Epithelial cell of esophagus (primary cell): ENCODE results near the gene CRIP2.

Source experiments
- DNase-seq: peaks from one replicate; pipeline ENCODE4 v3.0.0; 2010; ENCODE audit warnings: low read depth
- H3K4me3 ChIP-seq: 2 replicates; pipeline ENCODE4 v1.5.1; 2011; ENCODE audit warnings: mild to moderate bottlenecking, low read length, control low read depth
- CTCF ChIP-seq: IDR thresholded peaks from 2 replicates; pipeline ENCODE4 v1.5.1; 2011; ENCODE audit warnings: low read depth, mild to moderate bottlenecking, low read length, control low read depth, inconsistent platforms; ENCODE audit not compliant: insufficient read depth; ENCODE audit errors: missing control alignments

The CRIP2 gene

GRCh38 chr14:105488781-105489541 lies 14.3 kb downstream of the CRIP2 start:
- no peak for TF ChIP-seq CTCF
- no peak overlapping the region for H3K4me3 ChIP-seq
- DNase-seq = no peak

- DNase-seq = peak; percentile 92
- H3K4me3 ChIP-seq = peak overlapping the region; percentile 61
- TF ChIP-seq CTCF = peak; percentile 71
These were observed 15.1 kb downstream of the CRIP2 start for GRCh38 chr14:105489542-105490266.

GRCh38 chr14:105490267-105490571 lies 15.6 kb downstream of the CRIP2 start:
- peak overlapping the region; percentile 61 for H3K4me3 ChIP-seq
- no peak for TF ChIP-seq CTCF
- DNase-seq = no peak

GRCh38 chr14:105490572-105491365 lies 16.1 kb downstream of the CRIP2 start, which contains the start of gene TEDC1:
Gene TEDC1, plus strand, starts transcription at chr14:105491246. Its CDS starts 130 bp downstream, at chr14:105491376.
- peak; percentile 37 for TF ChIP-seq CTCF
- peak; percentile 100 for DNase-seq
- peak within 1 kb of the TSS; percentile 61 for H3K4me3 ChIP-seq

GRCh38 chr14:105491366-105491973 lies 16.8 kb downstream of the CRIP2 start:
- DNase-seq = peak; percentile 73
- TF ChIP-seq CTCF = no peak
- H3K4me3 ChIP-seq = peak overlapping the region; percentile 60

- DNase-seq = no peak
- no peak for TF ChIP-seq CTCF
- no peak overlapping the region for H3K4me3 ChIP-seq
These were observed 17.7 kb downstream of the CRIP2 start for GRCh38 chr14:105492031-105492970.
